SW480 (cell line): Measurements from ENCODE around the gene ENPP6.

Experiments used
- DNase-seq: peaks from one replicate; pipeline ENCODE4 v3.0.0-alpha.2; 2016; ENCODE audit warnings: low spot score

The ENPP6 gene

DNA sequence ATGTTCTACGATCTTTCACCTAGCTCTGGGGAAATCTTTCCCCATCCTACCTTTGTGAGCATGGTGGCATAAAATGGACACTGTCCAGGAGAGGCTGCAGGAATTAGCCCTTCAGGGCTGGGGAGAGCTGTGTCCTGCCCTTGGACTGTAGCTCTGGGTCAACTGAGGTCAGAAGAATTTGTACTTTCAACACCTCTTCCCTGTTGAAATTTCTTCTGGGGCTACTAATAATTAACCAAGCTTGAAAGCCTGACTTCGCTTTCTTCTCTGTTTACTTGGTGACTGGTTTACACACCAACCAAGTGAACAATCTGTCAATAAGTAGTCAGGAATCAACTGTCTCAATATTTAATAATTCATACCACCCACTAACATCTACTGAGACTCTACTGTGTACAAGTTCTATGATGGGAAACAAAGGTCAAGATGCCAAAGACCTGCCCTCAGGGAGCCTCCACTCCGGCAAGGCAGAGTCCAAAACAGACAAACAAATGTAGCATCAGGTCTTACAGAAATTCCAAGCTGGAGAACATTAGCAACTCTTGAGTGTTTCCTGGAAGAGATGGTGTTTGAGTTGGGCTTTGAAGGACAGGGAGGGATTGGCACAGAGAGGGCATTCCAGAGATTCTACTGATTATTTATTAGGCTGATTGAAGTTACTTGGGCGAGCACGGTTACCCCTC, 113.1 kb downstream of the ENPP6 start:
- no peak for DNase-seq

DNA sequence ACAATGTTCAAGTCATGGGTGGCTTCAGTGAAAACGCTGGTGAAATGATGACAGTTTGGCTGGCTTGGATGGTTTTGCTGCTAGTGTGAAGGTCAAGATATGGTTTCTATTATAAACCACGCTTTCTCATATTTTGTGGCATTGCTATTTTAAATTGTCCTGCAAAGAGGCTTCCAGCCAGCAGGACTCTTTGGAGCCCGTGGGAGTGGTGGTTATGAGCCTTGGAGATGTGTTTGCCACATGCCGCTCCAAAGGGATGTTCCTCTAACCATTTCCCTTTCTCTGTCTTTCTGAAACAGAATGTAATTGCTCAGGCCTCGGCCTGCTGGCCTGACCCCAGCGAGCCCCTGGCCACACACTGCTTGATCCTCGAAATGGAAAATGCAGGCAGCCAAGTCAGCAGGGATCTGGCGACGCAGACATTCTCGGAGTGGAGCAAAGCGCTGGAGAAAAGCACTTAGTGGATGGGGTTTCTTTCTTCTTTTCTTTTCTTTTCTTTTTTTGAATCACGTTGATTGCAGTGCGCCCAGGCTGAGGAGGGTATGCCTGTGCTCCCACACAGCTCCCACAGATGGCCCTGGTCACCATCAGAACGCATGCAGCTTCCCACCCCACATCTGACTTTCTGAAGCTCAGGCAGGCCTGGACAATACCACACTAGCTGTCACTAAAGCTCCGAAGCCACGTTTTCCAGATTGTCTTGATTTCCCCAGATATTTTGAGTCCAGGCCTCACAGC, 114.0 kb downstream of the ENPP6 start:
- DNase-seq, result no peak

DNA sequence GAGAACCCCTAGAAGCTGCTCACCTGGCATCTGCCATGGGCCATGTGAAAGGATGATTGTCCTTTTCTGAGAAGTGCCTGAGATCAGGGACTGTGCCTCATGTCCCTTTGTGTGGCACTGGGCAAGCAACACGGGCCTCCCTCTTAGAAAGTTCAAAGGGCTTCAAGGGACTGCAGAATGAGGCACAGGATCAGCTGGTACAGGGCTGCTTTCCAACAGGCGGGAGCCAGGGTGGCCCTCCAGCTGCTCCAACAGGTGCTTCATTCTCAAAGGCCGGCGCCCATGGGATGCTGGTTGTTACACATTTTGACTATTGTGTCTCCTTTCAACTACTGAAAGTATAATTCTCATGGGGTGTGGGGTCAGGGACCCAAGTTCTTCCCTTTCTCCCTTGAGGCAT, 114.7 kb downstream of the ENPP6 start:
- no peak for DNase-seq

DNA sequence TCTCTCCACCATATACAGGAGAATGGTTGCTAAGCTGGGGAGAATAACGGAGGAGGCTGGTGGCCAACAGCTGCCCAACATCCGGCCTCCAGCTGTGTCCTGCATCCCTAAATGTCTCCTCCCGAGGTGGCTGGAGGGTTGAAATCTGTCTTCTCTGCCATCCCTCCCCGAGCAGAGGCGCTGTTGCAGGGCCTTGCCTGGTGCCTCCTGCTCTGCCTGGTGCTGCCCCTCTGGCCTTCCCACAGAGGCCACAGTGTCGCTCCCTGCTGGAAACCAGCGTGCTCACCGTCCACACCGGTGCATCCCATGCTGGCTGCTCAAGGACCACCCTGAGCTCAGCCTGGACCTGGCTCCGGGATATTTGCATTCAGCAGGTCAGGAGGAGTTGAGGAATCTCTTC, 115.2 kb downstream of the ENPP6 start:
- no peak for DNase-seq

DNA sequence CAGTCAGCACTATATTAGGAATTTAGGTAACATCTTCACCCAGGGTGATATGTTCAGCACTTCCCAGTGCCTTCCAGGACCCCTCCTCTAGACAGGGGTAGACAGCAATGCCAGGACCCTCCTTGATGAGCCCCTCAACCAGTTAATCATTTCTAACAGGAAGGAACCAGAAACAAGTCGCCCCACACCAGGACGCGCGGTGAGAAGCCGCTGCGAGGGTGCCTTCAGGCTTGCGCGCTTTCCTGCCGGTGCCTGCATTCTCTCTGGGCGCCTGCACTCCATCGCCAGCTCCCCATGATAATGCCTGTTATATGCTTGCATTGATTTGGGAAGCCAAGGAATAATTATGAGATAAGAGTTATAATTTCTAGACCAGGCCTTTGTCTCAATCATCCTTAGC, 116.0 kb downstream of the ENPP6 start:
- DNase-seq, result no peak

DNA sequence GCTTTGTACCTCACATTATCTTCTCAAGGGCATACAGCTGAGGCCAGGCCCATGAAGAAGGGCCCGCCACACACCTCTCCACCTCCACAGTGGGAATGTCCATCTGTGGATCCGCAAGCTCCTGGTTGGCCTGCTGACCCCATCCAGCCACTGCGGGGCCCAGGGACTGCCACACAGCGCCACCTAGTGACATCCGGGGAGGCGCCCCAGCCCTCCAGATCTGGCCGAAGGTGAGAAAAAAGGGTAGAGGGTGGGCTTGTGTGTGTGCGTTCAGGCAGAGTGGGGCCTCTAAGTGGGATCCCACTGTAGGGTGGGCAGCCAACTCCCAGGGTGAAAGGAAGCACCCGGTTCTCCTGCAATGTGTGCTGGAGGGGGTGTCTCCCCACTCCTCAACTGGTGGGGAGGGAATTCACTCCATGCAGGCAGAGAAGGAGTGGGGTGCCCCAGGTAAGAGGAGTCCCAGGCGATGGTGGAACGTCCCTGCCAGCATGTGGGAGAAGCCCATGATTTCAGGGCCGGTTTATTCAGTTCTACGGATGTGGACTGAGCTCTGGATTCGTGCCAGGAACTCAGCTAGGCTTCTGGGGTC, 117.3 kb downstream of the ENPP6 start:
- no peak for DNase-seq

DNA sequence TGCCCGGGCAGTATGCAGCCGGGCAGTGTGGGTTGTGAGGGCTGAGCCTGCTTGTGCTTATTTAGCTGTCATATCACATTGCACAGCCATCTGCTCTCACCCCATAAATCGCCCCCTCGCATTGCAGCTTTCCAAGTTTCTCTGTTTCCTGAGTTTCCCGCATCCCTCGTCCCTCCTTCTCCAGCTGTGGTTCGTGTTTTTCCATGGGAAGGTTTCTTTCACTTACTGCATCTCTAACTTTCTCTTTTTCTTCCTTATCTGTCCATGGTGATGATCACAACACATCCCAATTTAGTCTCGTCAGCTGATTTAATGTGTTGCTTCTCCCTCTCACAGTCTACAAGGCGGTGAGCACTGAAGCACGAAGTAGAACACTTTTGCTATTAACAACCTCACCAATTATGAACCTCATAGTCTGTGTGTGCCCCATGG, 118.1 kb downstream of the ENPP6 start:
- DNase-seq, result no peak

DNA sequence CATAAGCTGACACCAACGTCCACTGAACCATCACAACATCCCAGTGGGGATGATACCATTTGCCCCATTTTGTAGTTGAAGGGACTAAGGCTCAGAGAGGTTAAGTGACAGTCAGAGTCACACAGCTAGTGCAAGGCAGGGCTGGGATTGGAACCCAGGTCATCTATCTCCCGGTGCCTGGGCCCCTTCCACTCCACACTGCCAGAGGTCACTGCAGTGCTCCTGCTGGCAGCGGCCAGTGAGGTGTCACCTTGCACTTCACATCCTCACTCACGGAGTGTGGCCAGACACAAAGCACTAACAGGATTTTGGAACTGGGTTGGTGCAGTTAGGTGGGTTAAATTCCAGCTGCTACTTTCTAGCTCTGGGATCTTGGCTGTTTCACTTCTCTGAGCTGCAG, 118.7 kb downstream of the ENPP6 start:
- DNase-seq, result no peak

DNA sequence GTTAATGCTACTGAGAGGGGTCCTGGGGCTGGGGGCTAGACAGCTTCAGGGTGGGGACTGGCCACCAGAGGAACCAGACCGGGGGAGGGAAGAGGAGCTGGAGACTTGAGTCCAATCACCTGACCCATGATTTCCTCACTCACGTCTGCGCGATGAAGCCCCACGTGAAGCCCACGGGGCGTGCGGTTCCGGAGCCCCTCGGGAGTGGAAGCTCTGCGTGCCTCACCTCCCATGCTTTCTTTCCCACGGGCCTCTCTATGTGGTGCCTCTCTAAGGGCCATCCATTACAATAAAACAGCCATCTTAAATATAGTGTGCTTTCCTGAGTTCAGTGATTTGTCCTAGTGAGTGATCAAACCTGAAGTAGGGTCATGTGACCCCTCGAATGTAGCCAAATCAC, 119.9 kb downstream of the ENPP6 start:
- DNase-seq, result no peak

DNA sequence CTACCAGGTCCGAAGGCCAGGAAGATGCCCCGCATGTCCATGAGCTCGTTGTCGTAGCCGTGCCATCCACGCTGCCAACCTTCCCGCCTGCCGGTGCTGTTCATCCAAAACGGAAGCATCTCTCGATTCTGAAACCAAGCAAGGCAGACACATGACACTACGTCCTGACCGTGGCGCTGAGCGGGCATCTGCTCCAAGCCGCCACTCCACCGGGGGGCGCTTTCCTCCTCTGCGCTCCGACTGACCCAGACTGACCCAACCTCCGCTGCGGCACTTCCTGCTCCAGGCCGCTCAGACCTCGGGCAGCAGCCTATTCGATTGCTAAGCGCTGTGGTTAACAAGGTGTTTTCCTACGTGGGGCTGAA, 120.5 kb downstream of the ENPP6 start:
- DNase-seq, result no peak

DNA sequence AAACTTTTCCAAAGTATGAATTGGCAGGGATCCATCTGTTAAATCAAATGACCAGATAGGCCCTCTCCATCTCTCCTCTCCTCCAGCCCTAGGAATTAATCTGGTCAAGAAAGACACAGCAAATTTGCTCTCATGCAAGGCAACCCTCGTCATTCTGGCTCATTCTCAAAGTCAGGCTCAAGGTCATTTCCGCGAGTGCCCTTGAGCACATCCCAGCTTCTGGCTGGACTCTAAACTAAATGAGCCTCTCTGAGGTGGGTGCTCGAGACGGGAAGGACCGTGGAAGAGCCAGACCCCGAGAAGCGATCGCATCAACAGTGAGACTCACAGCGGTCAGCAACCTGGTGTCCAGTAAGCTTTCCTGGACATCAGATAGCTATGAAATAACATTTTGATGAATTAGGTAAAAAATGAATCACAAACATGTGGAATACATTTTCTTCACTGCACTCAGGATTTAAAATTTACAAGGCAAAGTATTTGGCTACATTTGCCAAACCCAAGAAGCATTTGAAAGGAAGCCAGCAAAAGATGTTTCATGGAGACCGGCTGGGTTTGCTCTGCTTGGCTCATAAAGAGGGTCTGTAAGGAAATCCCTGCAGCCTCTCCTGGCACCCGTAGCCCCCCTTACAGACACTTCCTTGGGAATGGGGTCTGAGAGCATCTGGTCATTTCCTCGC, 121.0 kb downstream of the ENPP6 start:
- no peak for DNase-seq

DNA sequence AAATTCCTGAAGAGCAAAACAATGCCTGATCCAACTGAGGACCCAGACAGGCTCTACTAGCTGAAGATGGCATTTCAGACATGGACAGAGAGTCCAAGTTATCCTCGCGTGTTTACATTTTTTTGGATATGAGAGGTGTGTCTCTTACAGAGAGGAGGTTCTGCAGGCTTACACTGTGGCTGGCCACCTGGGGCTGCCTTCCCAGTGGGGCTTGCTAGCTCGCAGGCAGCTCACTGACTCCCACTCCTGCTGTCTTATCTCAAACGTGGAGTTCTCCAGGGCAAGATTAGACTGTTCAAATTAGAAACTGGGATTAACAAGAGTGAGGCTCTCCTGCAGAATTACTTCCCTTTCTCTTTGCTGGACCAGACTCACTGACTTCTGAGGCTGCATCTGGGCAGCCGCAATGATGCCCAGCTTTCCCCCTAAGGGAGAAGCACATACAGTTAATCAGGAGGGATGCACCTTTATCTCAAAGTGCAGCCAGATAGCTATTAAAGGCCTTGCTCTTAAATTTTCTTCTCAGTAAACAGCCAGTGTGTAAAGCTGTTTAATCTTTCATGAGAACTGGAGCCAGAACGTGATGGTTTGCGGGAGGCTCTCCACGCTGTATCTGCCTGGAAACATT, 123.0 kb downstream of the ENPP6 start:
- DNase-seq, result no peak

DNA sequence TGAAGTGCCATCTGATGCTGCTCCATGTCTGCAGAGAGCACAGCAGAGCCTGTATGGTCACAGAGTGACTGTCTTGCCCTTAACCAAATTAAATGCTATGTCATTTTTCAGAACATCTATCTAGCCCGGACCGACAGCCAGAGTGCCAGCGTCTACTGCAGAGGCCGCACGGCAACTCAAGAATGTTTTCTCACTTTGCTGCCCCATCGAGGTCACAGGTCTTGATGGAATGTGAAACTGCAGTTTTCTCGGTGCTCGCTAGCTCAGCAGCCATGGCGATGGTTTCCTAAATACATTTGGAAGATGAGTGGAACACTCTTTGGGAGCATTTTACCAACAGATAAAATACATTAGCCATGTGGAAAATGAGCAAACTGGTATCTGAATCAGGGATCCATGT, 125.7 kb downstream of the ENPP6 start:
- no peak for DNase-seq

DNA sequence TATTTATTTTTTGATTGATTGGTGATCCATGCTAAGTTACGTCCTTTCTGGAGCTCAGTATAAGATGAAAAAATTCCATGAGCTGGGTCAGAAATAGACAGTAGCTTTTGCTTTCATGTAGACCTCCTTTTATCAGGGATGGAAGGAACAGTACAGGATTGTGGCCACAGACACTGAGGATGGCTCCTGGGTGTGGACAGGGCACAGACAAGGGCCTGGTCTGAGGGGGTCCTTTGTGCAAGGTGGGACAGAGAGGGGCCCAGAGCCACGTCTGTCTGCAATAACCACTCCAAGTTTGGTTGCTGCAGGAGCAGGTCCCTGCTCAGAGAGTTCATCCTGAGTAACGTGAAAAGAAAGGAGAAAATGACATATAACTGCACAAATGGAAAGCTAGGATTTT, 127.1 kb downstream of the ENPP6 start:
- DNase-seq, result no peak

DNA sequence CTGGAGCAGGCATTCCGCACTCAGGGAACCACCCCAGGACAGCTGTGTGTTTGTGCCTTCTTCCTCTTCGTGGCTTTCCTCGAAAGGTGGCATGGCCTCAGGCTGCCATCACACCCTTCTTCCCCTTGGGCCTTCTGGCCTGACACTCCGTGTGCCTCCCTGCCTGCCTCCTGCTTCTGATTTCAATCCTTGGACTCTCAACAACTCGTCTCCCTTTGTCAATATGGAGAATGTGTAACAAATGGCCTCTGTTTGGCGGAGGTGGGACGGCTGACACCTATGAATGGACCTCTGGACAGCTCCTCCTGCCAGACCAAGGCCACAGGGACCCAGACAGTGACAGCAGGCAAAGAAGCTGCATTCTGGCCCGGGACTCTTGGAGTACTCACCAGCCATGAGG, 137.0 kb downstream of the ENPP6 start:
- no peak for DNase-seq

DNA sequence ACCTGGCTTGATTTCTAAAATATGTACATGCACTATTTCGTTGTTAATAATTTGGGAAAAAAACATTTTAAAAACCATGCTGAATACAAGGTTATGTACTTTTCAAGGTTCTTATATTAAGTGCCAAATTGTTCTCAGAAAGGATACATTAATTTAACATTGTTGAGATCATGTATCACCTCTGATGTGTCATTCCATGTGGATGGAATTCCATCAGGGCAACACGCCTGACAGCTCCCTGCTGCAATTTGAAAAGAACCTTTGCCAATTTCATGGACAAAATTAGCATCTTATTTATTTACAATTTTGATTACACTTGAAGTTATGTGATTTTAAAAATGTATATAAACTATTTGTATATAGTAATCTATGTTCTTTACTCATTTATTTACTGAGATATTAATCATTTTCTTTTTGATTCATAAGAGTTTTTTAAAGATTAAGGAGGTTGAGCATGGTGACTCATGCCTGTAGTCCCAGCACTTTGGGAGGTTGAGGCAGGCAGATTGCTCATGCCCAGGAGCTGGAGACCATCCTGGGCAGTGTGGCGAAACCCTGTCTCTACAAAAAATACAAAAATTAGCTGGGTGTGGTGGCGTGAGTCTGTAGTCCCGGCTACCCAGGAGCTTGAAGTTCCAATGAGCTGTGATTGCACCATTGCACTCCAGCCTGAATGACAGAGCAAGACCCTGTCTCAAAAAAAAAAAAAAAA, 142.8 kb downstream of the ENPP6 start:
- DNase-seq, result no peak

DNA sequence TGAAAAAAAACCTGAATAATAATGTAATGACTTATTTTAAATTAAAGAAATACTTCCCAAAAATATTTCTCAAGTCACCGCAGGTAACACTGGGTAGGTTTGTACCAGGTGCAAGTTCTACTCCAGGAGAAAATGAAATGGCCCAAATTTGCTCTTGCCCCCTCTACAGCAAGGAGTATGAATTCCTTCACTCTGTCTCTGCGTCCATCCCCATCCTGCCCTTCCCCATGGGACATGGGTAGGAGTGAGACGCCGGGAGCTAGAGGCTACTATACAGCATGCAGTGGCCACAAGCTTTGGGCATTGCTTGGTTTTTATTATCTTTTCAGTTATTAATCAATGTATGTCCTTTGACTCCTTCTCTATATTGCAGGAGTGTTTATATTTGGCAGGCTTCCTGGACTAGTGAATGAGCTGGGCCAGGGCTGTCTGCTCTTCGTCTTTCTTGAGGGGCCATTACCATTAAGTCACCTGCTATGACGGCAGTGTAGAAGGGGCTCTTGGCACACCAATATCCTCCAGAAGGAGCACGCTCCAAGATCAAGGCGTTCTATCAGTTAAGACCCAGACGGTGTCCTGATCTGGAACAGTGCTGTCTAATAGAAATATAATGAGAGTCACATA, 149.6 kb downstream of the ENPP6 start:
- no peak for DNase-seq

DNA sequence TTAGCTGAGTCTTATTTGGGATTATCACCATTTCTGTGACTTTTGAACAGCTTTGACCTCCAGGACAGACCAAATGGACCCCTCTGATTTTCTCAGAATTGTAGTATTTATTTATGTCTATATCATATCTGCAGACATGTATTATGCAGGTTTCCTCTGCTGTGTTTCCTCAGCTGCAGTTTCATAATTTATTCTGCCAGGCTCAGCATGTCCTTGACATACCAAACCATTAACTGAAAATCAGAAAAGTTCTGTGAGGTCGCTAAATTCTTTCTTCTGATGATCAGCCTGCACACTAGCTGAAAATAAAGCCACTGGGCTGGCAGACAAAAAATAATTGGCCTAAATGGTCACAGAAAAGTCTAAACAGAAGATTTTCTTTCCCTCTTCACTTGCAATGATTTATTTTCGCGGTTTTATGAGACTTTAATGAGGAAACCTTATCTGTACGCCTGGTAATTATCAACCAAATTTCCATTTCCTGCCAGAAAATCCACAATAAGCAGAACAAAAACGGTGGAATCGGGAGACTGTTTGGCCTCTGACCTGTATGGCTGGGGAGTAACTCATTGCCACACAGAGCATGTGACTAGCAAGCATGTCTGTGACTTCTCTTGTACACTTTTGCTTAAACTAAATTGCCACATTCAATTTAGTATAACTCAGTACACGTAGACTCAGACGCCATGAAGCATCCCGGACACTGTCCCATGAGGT, 150.9 kb downstream of the ENPP6 start:
- no peak for DNase-seq

DNA sequence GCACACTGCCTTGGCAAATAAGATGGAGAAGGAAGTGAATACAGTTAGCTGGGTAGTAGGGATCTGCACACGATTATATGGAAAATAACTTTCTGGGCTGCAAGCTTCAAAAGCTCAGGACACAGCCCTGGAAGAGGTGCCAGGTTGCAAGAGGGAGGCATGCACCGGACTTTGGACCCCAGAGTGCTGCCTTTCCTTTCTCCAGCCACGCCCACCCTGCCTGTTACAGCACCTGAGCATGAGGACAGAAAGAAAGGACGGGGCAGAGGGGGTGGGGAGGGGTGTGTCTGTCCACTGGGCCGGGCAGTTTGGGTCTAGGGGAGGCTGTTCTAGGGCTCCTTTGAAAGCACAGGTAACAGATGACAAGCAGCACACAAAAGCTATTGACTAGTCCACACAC, 152.8 kb downstream of the ENPP6 start:
- peak; percentile 39 for DNase-seq

DNA sequence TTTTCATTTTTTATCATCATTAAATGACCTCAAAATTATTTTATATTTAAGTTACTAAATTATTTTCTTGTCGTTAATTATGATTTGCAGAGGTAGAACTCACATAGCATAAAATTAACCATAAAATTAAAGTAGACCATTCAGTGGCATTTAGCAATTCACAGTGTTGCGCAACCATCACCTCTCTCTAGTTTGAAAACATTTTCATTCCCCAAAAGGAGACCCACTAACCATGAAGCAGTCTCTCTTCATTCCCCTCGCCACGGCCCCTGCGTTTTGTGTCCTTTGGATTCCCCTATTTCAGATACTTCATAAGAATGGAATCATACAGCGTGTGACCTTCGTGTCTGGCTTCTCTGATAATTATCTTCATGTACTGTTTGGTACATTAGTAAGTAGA, 154.9 kb downstream of the ENPP6 start:
- DNase-seq, result no peak

DNA sequence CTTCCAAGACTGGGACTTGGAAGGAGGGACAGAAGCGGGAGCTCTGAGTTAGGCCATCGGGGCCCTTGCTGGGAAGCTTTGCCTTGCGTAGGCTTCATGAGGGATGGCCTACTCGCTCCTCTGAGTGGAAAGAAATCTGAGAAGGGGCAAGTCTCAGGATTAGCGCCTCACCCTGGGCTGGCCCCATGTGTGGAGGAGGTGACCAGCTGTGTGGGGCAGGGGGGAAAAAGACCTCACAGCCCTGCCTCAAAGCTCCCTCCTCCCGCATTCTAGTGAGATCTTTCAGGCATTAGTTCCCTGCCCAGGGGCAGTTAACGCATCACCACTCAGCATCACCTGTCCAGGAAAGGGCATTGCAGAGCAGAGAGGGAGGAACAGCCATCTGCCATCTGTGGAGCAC, 156.1 kb downstream of the ENPP6 start:
- no peak for DNase-seq
